ENCODE results near the gene CHTF8. TPM values are rescaled to one million over a fixed set of nuclear protein-coding genes. Genes with fewer than 3 reads are reported as not detected.
A peak's percentile ranks its signal among the peaks of the same experiment; 100 is the strongest.
"Not testable (repeated sequence)": the region's sequence is repeated elsewhere in the genome, so short reads cannot be mapped to it uniquely, and the experiment has no call there.

The CHTF8 gene
- polyA plus RNA-seq, 1 of the 3 experiments (the other 2 are of a cell fraction): 83.0 TPM

DNA sequence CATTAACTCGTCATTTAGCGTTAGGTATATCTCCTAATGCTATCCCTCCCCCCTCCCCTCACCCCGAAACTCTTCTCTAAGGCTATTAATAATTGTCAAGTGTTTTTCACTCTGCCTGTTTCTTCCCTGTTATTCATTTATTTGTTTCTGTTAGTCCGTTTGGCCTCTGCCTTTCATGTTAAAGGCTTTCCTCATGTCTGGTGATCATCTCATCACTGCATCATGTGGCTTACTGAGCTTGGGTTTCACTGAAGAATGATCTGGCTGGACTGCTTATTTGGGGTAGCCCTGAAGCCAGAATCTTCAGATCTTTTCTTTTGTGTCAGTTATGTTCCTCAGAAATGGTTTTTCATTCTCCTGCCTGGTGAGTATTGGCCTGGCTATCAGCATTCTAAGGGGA is 9.5 kb upstream of the CHTF8 start (continued):
- TF ChIP-seq, protein P1, sequence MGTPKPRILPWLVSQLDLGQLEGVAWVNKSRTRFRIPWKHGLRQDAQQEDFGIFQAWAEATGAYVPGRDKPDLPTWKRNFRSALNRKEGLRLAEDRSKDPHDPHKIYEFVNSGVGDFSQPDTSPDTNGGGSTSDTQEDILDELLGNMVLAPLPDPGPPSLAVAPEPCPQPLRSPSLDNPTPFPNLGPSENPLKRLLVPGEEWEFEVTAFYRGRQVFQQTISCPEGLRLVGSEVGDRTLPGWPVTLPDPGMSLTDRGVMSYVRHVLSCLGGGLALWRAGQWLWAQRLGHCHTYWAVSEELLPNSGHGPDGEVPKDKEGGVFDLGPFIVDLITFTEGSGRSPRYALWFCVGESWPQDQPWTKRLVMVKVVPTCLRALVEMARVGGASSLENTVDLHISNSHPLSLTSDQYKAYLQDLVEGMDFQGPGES (IDR thresholded peaks at IDR 0.05; ENCODE audit: low read depth, low read length): no peak

DNA sequence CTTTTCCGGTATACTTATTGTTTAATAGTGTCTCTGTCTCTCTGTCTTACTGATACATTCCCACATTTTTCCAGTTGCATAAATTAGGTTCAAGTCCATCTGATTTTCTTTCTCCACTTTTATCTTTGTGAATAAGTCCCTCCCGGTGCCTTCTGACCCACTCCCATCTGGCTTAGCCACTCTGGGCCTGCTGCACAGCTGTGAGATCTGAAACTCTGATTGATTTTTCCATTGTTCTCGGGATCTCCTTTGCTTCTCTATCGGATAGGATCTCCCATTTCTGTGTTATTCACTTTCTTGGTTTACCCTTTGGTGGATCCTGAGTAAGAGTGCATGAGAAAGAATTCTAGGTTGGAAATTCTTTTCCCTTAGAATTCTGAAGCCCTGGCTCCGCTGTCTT is 8.6 kb upstream of the CHTF8 start:
- H3F3A ChIP-seq (replicated peaks; ENCODE audit: insufficient read depth): peaks cover 7% of the 10 kb centered on the region
- H4K20me1 ChIP-seq (ENCODE audit: insufficient read depth): no peaks in the 10 kb centered on the region
- peak; percentile 51; the same call in 1 of the 2 replicates for TF ChIP-seq GATA2 (CRISPR knock-in tag; IDR thresholded peaks at IDR 0.05)
- TF ChIP-seq GABPA (IDR thresholded peaks at IDR 0.05; ENCODE audit: low read depth): no peak
- H3K9ac ChIP-seq: no peak overlapping the region
- WGBS (ENCODE audit: low lambda C conversion rate): 82% methylated on average over 5 of the region's 5 CpGs
- H3K9me3 ChIP-seq: no peaks in the 10 kb centered on the region
- peak; percentile 37 for DNase-seq
- H3K79me2 ChIP-seq (ENCODE audit: insufficient read depth): peaks cover 62% of the 10 kb centered on the region
- no peak overlapping the region for H3K4me3 ChIP-seq (ENCODE audit: low read depth in 2 of 2, low read length in 1 of 2)
- no peaks in the 10 kb centered on the region for H3K9me2 ChIP-seq
- no peak overlapping the region for H2AFZ ChIP-seq (ENCODE audit: low read depth)
- H3K27ac ChIP-seq (ENCODE audit: low read depth in 2 of 2, low read length in 1 of 2): peak overlapping the region in 1 of 2 experiments; percentile 48; a peak in 1 of 4 replicates
- H3K4me2 ChIP-seq: no peak overlapping the region
- POLR2A ChIA-PET: interaction anchor here (1.6 kb wide), 1 partner anchor 8 kb away, joined by 5 read pairs; the partner anchor contains the start of genes CHTF8 and UTP4
- H3K36me3 ChIP-seq (replicated peaks in 1 of 2; ENCODE audit: control insufficient read depth in 1 of 2, insufficient read depth in 2 of 2, low read length in 1 of 2): peaks cover 67 to 77% of the 10 kb centered on the region in 2 experiments
- H3K27me3 ChIP-seq (ENCODE audit: insufficient read depth): no peaks in the 10 kb centered on the region
- CTCF ChIA-PET: interaction anchor here (1.2 to 5.2 kb wide), 3 partner anchors 11 to 18 kb away, joined by 3 to 36 read pairs (median 3); no protein-coding TSS in a partner anchor
- no peaks in the 10 kb centered on the region; a peak in 1 of 4 replicates for H3K4me1 ChIP-seq (ENCODE audit: control insufficient read depth in 1 of 2, insufficient read depth in 2 of 2, low read depth in 1 of 2, low read length in 1 of 2)

DNA sequence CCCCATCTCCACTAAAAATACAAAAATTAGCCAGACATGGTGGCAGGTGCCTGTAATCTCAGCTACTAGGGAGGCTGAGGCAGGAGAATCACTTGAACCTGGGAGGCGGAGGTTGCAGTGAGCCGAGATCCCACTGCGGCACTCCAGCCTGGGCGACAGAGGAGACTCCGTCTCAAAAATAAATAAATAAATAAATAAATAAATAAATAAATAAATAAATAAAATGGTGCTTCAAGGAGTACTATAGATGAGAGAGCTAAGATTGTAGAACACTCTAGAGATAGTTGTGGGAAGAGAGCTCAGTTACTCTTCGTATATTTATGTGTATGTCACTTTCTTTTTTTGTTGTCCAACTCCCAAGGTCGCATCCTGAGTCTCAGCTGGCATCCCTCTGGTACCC is 7.1 kb upstream of the CHTF8 start:
- H3K9me3 ChIP-seq; POLR2A ChIA-PET; DNase-seq; H3F3A ChIP-seq (replicated peaks; ENCODE audit: insufficient read depth); H2AFZ ChIP-seq (ENCODE audit: low read depth); H3K9me2 ChIP-seq; H3K4me2 ChIP-seq; H3K27ac ChIP-seq (ENCODE audit: low read depth in 2 of 2, low read length in 1 of 2); H3K4me3 ChIP-seq (ENCODE audit: low read depth in 2 of 2, low read length in 1 of 2); H3K27me3 ChIP-seq (ENCODE audit: insufficient read depth); H3K9ac ChIP-seq; H4K20me1 ChIP-seq (ENCODE audit: insufficient read depth); H3K4me1 ChIP-seq (ENCODE audit: control insufficient read depth in 1 of 2, insufficient read depth in 2 of 2, low read depth in 1 of 2, low read length in 1 of 2): not testable (repeated sequence)
- Histone ChIP-seq H3K79me2 (ENCODE audit: insufficient read depth) (peaks cover 69% of the 10 kb centered on the region), H3K36me3 (replicated peaks in 1 of 2; ENCODE audit: control insufficient read depth in 1 of 2, insufficient read depth in 2 of 2, low read length in 1 of 2) (peaks cover 64 to 70% of the 10 kb centered on the region in 2 experiments)
- CTCF ChIA-PET: interaction anchor here (0.7 to 5.2 kb wide), 3 partner anchors 9 to 292 kb away, joined by 3 to 36 read pairs (median 4); no protein-coding TSS in a partner anchor
- 97% methylated on average over 7 of the region's 7 CpGs for WGBS (ENCODE audit: low lambda C conversion rate)

- H3F3A ChIP-seq (replicated peaks; ENCODE audit: insufficient read depth): no peaks in the 10 kb centered on the region
- H3K27me3 ChIP-seq (ENCODE audit: insufficient read depth): no peaks in the 10 kb centered on the region
- no peak overlapping the region for H3K27ac ChIP-seq (ENCODE audit: low read depth in 2 of 2, low read length in 1 of 2)
- TF ChIP-seq RXRA (IDR thresholded peaks at IDR 0.05; ENCODE audit: borderline replicate concordance, low read depth): no peak
- TF ChIP-seq TAF1 (IDR thresholded peaks at IDR 0.05; ENCODE audit: borderline replicate concordance, low read depth, low read length): no peak
- TF ChIP-seq, protein P2, sequence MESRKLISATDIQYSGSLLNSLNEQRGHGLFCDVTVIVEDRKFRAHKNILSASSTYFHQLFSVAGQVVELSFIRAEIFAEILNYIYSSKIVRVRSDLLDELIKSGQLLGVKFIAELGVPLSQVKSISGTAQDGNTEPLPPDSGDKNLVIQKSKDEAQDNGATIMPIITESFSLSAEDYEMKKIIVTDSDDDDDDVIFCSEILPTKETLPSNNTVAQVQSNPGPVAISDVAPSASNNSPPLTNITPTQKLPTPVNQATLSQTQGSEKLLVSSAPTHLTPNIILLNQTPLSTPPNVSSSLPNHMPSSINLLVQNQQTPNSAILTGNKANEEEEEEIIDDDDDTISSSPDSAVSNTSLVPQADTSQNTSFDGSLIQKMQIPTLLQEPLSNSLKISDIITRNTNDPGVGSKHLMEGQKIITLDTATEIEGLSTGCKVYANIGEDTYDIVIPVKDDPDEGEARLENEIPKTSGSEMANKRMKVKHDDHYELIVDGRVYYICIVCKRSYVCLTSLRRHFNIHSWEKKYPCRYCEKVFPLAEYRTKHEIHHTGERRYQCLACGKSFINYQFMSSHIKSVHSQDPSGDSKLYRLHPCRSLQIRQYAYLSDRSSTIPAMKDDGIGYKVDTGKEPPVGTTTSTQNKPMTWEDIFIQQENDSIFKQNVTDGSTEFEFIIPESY (IDR thresholded peaks at IDR 0.05; ENCODE audit: borderline replicate concordance, low read depth): no peak
- no peak for TF ChIP-seq EZH2phosphoT487 (IDR thresholded peaks at IDR 0.05; ENCODE audit: borderline replicate concordance, low read depth)
- no peak for TF ChIP-seq EP300 (IDR thresholded peaks at IDR 0.05; ENCODE audit: borderline replicate concordance in 1 of 2, low read depth in 1 of 2, low read length in 1 of 2)
- no peak overlapping the region for H3K4me2 ChIP-seq
- H2AFZ ChIP-seq (ENCODE audit: low read depth): no peak overlapping the region
- H4K20me1 ChIP-seq (ENCODE audit: insufficient read depth): peaks cover 4% of the 10 kb centered on the region; the same call in 1 of the 2 replicates
- peaks cover 2 to 5% of the 10 kb centered on the region in 2 experiments; a peak in 2 of 4 replicates for H3K4me1 ChIP-seq (ENCODE audit: control insufficient read depth in 1 of 2, insufficient read depth in 2 of 2, low read depth in 1 of 2, low read length in 1 of 2)
- H3K4me3 ChIP-seq (ENCODE audit: low read depth in 2 of 2, low read length in 1 of 2): no peak overlapping the region
- no peaks in the 10 kb centered on the region for H3K9me2 ChIP-seq
- ChIA-PET POLR2A (no interaction called here), CTCF (interaction anchor here (1.1 kb wide), 1 partner anchor 291 kb away, joined by 4 read pairs; no protein-coding TSS in a partner anchor)
- H3K9me3 ChIP-seq: no peaks in the 10 kb centered on the region
- DNase-seq: no peak
- H3K79me2 ChIP-seq (ENCODE audit: insufficient read depth): peaks cover 69% of the 10 kb centered on the region
- WGBS (ENCODE audit: low lambda C conversion rate): 98% methylated on average over 2 of the region's 2 CpGs
- no peak overlapping the region for H3K9ac ChIP-seq
- peaks cover 61 to 63% of the 10 kb centered on the region in 2 experiments for H3K36me3 ChIP-seq (replicated peaks in 1 of 2; ENCODE audit: control insufficient read depth in 1 of 2, insufficient read depth in 2 of 2, low read length in 1 of 2)
Observed at GRCh38 chr16:69138608-69139007, 6.2 kb upstream of the CHTF8 start.

All from SK-N-SH (cell line).